Lung microvascular endothelial cell (primary cell): Measurements from ENCODE around the gene LILRA2. TPM values are rescaled to one million over a fixed set of nuclear protein-coding genes. Genes with fewer than 3 reads are reported as not detected.
"Not testable (repeated sequence)": the region's sequence is repeated elsewhere in the genome, so short reads cannot be mapped to it uniquely, and the experiment has no call there.

Experiments
- DNase-seq, 2 donors: peaks; one replicate each; pipeline versions ENCODE4 v3.0.0 to v3.0.0-alpha.2; 2010; ENCODE audit warnings: low read depth in 2 of 2
- total RNA-seq: library from RNA; depleted of rRNA; stranded (reverse); fragments of >200 nt; gene quantifications from 2 replicates; pipeline ENCODE4 v1.2.1, GENCODE V29; 2014

Gene LILRA2
- total RNA-seq, 1 donor from 2014 or later: not detected

DNA sequence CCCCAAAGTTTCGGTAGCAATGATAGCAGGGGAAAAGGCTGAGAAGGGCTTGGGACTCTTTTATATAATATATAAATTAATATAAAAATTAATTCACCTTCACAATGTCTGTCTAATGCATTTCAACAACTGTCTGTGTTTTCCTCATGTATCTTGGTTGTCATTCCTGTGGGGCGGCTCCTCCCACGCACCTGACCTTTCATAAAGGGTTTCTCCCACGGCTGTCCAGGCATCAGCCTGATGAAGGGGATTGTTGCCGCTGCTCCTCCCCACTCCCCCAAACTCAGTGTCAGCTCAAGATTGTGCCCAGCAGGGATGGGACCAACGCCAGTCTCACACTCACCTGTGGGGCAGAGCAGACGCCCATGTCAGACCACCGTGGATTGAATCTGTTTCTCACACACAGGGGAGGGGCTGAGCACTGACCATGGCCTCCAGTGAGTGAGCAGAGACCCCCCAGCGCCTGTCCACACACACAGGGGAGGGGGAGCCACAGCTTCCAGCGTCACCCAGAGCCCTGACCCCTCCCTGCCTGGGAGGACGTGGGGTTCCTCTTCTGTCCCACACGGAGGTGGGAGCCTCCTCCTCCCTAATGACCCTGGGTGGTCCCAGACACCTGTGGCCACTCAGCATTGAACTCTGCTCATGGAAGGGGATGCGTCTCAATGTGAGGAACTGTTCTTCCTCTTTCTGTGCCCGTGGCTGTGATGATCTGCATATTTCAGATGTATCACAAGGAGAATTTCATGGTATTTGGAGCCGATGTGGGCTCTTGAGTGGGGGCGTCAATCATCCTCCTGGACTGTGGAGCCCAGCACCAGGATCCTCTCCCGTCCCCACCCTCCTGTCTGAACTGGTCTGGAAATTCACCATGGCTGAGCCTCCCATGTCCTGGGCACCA, 1.6 kb upstream of the LILRA2 start:
- not testable (repeated sequence) for DNase-seq

DNA sequence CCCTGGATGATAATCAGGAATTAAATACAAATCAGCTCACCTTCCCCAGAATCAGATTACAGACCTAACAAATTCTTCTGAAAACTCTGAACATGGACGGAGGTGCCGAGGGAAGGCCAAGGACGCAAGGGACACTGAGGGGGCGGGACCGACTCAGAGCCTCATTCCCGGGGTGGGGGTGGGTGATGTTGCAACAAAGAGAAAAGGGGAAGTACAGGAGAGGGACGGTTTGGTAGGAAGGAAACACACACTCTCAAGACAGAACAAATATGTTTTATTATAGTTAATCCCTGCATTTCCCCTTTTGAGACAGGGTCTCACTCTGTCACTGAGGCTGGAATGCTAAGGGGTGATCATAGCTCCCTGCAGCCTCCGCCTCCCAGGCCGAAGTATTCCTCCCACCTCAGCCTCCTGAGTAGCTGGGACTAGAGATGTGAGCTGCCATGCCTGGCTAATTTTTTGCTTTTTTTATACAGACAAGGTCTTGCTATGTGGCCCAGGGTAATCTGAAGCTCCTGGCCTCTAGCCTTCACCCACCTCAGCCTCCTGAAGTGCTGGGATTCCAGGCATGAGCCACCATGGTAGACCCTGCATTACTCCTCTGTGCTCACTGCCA, 786 bp upstream of the LILRA2 start:
- DNase-seq: no peak

- no peak for DNase-seq
Measured at GRCh38 chr19:54574051-54574450, 461 bp downstream of the LILRA2 start.

- DNase-seq: no peak
Measured at GRCh38 chr19:54574527-54575056, 1.0 kb downstream of the LILRA2 start.

DNA sequence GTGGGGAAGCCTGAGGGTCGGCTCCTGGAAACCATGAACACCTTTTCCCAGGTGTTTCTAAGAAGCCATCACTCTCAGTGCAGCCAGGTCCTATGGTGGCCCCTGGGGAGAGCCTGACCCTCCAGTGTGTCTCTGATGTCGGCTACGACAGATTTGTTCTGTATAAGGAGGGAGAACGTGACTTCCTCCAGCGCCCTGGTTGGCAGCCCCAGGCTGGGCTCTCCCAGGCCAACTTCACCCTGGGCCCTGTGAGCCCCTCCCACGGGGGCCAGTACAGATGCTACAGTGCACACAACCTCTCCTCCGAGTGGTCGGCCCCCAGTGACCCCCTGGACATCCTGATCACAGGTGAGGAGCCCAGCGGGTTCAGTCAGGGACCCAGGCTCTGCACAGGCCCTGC, 1.6 kb downstream of the LILRA2 start:
- DNase-seq: not testable (repeated sequence)

DNA sequence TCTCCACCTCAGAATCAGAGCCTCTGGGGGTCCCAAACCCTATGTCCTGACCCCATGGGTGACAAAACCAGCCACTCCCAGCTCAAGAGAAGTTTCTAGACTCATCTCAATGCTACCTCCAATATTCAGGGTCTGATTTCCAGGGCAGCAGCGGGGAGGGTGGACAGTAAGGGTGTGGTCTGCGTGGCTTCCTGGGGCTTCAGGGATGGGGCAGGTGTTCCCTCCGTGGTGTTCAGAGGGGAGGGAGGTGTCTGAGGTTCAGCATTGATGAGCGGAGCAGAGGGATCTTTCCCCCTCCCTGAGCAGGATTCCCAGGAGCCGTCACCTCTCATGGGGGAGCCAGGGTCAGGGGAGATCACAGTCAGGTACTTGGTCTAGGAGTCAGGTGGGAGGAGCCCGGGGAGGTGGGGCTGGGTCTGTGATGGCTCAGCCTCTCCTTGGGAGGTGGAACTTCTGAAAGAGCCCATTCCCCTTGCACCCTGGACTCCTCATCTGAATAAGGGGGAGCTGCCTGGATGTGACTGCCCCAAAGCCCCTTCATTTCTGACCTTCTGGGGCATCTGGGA, 2.9 kb downstream of the LILRA2 start:
- no peak for DNase-seq

- no peak for DNase-seq
Measured at GRCh38 chr19:54577334-54577733, 3.7 kb downstream of the LILRA2 start.

DNA sequence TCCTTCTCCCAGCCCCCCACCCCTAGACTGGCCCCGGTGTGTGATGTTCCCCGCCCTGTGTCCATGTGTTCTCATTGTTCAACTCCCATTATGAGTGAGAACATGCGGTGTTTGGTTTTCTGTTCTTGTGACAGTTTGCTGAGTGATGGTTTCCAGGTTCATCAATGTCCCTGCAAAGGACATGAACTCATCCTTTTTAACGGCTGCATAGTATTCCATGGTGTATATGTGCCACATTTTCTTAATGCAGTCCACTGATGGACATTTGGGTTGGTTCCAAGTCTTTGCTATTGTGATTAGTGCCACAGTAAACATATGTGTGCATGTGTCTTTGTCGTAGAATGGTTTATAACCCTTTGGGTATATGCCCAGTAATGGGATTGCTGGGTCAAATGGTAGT, 4.7 kb downstream of the LILRA2 start:
- not testable (repeated sequence) for DNase-seq

DNA sequence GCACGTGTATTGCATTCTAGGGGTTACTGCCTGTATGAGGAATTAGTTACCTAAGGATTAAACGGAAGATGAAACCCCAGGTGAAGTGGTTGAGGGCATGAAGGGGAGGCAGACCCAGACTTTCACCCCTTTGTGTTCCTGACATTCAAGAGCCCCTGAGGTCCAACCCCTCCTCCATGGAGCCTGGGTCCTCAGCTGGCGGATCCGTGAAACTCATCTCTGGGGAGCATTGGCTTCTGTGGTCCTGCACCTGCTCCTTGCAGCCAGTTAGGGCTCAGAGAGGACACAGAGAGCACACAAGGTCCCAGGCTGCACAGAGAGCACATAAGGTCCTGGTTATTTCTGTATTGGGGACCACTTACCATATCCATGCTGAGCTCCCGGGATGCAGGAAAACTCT, 12.8 kb downstream of the LILRA2 start:
- DNase-seq: no peak

- DNase-seq: no peak
Measured at GRCh38 chr19:54587026-54587425, 13.4 kb downstream of the LILRA2 start.

DNA sequence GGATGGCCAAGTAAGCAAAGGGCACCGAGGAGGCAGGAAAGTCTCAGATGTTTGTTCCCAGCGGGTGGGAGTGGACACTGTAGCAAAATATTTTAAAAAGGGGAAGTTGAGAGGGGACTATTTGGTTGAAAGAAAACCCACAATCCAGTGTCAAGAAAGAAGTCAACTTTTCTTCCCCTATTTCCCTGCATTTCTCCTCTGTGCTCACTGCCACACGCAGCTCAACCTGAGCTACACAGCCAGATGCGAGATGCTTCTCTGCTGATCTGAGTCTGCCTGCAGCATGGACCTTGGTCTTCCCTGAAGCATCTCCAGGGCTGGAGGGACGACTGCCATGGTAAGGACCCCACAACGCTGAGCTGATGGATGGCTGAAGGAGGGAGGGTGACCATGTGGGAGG, 19.9 kb downstream of the LILRA2 start, which contains the start of gene LILRA1:
Gene LILRA1 (plus strand): TSS at position 188 of the 400 bp plus-strand sequence. CDS start 613 bp downstream, outside the sequence.
- DNase-seq: not testable (repeated sequence)

GRCh38 chr19:54593931-54594626, 20.5 kb downstream of the LILRA2 start:
- not testable (repeated sequence) for DNase-seq

DNA sequence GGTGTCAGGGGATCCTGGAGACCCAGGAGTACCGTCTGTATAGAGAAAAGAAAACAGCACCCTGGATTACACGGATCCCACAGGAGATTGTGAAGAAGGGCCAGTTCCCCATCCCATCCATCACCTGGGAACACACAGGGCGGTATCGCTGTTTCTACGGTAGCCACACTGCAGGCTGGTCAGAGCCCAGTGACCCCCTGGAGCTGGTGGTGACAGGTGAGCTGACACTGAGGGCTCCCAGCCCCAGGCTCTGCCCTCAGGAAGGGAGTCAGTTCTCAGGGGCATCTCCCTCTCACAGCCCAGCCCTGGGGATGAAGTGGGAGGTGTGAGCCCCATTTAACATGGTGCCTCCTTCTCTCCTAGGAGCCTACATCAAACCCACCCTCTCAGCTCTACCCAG, 21.1 kb downstream of the LILRA2 start:
- DNase-seq: no peak

GRCh38 chr19:54595680-54596436, 22.3 kb downstream of the LILRA2 start:
- DNase-seq: not testable (repeated sequence)

GRCh38 chr19:54600212-54600611, 26.6 kb downstream of the LILRA2 start:
- DNase-seq: no peak

DNA sequence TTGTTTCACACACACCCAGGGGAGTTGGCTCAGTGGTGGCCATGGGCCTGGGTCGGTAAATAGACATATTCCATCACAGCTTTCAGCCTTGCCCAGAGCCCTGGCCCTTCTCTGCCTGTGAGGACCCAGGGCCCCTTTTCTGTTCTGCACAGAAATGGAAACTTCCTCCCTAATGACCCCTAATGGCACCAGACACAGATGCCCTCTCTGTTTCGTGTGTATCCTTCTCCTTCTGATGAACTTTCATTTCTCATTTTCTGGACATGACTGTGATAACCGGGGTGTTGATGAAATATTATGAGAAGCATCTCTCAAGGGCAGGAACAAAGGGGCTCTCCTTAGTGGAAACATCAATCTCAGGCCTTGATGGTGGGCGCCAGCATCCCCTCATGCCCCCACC, 32.6 kb downstream of the LILRA2 start:
- DNase-seq: no peak

DNA sequence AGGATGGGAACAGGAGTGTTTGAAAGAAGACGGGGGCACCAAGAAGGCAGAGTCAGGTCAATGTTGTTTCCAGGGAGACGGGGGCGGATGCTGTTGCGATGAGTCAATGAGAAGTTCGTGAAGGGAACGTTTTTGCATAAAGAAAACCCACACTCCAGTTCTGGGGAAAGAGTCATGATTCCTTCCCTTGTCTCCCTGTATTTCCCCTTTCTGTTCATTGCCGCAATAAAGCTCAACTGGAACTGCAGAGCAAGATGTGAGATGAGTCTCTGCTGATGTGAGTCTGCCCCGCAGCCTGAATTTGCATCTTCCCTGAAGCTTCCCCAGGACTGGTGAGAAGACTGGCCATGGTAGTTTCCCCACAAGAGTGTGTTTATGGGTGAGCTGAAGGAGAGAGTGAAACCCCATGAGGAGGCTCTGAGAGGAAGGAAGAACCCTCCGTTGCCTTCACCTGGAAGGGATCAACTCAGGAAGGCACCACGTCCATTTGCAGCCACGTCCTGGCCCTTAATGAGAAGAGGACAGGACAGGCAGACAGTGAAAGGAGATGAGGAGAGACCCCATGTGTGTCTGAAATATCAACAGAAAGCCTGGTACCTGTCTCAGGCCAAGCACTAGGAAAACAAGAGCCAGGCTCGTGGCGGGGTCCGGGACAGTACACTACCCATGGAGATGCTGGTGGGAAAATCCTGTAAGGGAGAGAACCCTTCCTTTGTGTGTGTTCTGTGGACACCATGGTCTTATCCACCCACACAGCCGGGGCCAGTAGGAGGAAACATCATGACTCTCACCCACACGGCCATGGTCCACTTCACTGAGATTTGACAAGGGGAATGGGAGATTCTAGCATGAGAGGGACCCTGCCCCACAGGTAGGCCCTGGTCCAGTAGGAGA, 33.5 kb downstream of the LILRA2 start:
- DNase-seq: no peak

DNA sequence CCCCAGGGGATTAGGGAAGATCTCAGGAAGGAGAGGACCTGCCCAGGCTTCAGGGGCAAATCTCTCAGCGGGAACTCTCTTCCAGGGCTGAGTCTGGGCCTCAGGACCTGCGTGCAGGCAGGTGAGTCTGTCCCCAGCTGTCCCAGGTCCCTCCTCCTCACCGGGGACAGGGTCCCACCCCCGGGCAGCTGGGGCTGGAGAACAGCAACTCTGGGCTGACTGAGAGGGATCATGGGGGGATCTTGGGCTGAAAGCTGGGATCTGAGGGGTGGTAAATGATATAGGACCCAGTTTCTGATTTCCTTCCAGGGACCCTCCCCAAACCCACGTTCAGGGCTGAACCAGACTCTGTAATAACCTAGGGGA, 34.2 kb downstream of the LILRA2 start:
- no peak for DNase-seq

GRCh38 chr19:54608205-54608604, 34.6 kb downstream of the LILRA2 start:
- DNase-seq: no peak

DNA sequence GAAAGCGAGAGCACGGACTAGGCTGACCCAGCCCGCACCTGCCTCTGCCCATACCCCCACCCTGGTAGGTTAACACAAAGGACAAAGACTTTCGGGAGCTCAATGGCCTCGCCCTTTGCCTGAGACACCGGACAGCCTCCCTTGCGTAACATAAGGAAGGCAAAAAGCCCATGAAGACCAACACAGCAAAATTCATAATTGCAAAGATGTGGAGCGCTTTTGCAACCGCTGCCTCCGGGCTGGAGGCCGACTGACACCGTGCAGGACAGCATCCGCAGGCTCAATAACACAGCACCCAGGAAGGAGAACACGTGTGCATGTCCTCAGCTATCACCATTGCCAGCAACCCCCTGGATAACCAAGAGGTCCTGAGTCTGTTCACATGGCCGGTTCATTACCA, 35.2 kb downstream of the LILRA2 start:
- no peak for DNase-seq
